ENCODE measurements around the gene HSF5. TPM values are rescaled to one million over a fixed set of nuclear protein-coding genes. Genes with fewer than 3 reads are reported as not detected.

The HSF5 gene
- total RNA-seq, 1 donor from 2014 or later = not detected

DNA sequence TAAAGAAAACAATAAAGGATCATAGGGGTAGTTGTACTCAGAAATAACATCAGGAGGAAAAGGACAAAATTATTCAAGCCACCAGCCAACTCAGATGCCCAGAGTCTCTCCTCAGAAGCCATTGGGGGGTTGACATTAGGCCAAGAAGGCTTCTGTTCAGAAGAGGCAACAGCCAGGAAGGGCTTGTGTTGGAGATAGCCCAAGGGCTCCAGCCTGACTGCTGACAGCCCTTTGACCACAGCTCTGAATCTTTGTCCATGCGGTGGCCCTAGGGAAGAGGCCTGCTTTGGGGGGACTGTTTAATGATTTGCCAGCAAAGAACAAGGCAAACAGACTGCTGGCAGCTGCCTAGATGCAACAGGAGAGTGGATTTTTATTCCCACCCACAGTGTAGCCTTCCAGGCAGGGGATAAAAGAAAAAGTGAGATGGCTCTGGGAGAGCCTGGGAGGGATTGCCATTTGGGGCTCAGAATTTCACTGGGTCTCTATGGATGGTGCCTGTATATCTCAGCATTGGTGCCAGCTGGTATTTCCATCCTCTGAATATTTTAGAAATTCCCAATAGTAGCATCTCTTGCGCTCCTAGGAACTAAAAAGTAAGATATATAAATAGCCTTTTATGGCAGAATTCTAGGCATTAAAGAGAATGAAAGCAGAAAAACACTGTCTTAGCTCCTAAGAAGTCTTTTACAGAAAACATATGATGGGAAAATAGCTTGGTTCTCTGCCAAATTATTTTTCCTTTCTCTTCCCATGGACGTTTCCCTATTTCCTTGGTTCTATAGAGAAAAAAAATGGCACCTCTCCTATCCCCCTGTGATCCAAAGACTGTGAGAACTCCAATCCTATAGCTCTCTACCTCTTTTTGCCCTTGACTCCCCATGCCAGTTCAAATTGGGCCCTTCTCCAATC lies 106.8 kb downstream of the HSF5 start:
- Histone ChIP-seq H3K4me3 (ENCODE audit: low read depth, low read length) (no peak overlapping the region), H3K27me3 (ENCODE audit: control insufficient read depth, insufficient read depth, low read length) (no peaks in the 10 kb centered on the region), H3K36me3 (ENCODE audit: control insufficient read depth, insufficient read depth, low read length) (no peaks in the 10 kb centered on the region)
- FAIRE-seq (no peak), DNase-seq (ENCODE audit: low read depth) (no peak)
- TF ChIP-seq, protein P1, sequence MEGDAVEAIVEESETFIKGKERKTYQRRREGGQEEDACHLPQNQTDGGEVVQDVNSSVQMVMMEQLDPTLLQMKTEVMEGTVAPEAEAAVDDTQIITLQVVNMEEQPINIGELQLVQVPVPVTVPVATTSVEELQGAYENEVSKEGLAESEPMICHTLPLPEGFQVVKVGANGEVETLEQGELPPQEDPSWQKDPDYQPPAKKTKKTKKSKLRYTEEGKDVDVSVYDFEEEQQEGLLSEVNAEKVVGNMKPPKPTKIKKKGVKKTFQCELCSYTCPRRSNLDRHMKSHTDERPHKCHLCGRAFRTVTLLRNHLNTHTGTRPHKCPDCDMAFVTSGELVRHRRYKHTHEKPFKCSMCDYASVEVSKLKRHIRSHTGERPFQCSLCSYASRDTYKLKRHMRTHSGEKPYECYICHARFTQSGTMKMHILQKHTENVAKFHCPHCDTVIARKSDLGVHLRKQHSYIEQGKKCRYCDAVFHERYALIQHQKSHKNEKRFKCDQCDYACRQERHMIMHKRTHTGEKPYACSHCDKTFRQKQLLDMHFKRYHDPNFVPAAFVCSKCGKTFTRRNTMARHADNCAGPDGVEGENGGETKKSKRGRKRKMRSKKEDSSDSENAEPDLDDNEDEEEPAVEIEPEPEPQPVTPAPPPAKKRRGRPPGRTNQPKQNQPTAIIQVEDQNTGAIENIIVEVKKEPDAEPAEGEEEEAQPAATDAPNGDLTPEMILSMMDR (IDR thresholded peaks at IDR 0.05; ENCODE audit: insufficient read depth, low read length, severe bottlenecking) = no peak

DNA sequence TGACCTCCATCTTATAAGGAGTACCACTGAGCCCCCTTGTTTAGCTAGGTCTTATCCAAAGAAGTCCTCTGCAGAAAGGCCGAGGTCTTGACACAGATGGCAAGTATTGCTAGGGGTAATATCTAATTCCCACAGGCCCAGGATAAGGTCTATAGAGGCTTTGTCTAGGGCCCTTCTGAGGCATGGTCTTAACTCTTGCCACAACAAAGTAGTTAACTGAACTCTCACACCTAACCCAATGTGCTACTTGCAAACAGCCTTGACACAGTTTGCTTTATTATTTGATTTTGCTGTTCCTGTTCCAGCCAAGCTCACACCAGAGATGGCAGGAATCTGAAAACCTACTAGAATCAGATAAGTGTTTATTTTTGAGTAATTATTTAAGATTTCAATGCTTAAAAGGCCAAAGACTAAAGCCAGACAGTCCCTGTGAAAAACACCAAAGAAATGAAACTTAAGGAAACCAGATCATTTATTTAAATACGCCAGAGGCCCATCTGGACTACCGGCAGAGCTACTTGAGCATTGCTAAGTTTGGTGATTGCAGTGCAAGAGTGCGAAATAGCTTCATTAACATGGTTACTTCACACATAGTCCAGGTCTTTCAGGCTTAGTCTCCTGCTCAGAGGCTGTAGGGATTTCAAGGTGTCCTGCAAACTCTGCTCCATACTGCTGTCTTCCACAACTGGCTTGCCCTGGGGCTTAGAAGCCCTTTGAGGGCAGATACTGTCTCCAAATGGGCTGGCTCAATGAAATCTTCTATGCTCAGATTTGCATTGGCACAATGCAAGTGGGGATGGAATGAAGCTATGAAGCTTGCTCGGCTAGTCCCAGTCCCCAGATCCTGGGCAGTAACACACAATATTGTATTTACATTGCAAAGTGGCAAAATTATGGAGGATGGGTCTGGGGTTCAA lies 107.7 kb downstream of the HSF5 start:
- no peak overlapping the region for H3K4me3 ChIP-seq (ENCODE audit: low read depth, low read length)
- DNase-seq (ENCODE audit: low read depth) (no peak), FAIRE-seq (no peak)
- H3K36me3 ChIP-seq (ENCODE audit: control insufficient read depth, insufficient read depth, low read length) = no peaks in the 10 kb centered on the region
- H3K27me3 ChIP-seq (ENCODE audit: control insufficient read depth, insufficient read depth, low read length) = no peaks in the 10 kb centered on the region
- TF ChIP-seq, protein P1 (IDR thresholded peaks at IDR 0.05; ENCODE audit: insufficient read depth, low read length, severe bottlenecking) = no peak

DNA sequence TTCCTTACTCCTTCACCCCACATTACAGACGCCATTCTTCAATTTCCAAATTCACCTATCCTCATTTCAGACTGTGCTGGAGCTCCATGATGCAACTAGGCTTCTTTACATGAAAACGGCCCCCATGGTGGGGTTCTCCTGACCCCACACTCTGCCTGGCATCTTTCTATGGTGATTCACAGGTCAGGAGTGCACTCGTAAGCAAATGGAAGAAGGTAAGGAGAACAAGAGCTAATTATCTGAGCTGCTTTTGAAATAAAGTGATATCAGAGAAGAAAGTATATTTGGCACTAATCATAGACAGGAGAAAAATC lies 108.7 kb downstream of the HSF5 start:
- H3K27me3 ChIP-seq (ENCODE audit: control insufficient read depth, insufficient read depth, low read length) = no peaks in the 10 kb centered on the region
- TF ChIP-seq, protein P1 (IDR thresholded peaks at IDR 0.05; ENCODE audit: insufficient read depth, low read length, severe bottlenecking) = no peak
- no peak for DNase-seq (ENCODE audit: low read depth)

DNA sequence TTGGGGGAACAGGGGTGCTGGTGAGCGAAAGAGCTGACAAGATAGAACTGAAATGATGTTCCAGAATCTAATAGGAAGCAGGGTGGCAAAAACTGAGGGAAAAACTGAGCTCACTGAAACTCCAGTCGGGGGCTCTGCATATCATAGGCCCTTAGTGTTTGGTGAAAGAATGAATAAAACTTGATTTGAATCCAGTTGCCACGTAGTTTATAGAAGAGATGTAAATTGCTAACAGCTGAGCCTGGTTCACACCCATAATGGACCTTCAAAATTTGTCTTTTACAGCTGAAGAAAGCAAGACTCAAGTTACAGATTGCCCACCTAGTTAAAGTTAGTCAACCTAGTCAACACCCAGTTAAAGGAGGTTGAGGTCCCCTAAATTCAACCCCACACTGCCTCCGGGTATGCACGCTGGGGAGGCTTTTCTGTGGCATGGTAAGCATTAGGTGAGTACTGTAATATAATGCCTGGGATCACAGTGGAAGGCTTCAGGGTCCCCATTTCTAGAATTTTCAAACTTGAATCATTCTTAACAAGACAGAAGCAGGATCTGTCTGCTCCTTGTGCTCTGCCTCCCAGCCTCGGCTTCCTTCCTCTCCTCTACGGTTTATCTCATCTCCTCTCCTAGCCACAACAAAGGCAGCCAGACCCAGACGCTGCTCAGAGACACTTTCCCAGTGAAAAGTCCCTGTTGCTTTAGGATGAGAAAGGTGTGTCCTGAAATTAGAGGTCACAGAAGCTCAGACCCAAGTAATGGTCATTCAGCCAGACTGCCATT lies 109.3 kb downstream of the HSF5 start:
- Histone ChIP-seq H3K4me3 (ENCODE audit: low read depth, low read length) (no peak overlapping the region), H3K36me3 (ENCODE audit: control insufficient read depth, insufficient read depth, low read length) (no peaks in the 10 kb centered on the region), H3K27me3 (ENCODE audit: control insufficient read depth, insufficient read depth, low read length) (no peaks in the 10 kb centered on the region)
- no peak for FAIRE-seq
- DNase-seq (ENCODE audit: low read depth) = no peak
- TF ChIP-seq, protein P1 (IDR thresholded peaks at IDR 0.05; ENCODE audit: insufficient read depth, low read length, severe bottlenecking) = no peak

More for the DNA sequence above, 108.7 kb downstream of the HSF5 start:
- Histone ChIP-seq H3K4me3 (ENCODE audit: low read depth, low read length) (no peak overlapping the region), H3K36me3 (ENCODE audit: control insufficient read depth, insufficient read depth, low read length) (no peaks in the 10 kb centered on the region)
- no peak for FAIRE-seq

DNA sequence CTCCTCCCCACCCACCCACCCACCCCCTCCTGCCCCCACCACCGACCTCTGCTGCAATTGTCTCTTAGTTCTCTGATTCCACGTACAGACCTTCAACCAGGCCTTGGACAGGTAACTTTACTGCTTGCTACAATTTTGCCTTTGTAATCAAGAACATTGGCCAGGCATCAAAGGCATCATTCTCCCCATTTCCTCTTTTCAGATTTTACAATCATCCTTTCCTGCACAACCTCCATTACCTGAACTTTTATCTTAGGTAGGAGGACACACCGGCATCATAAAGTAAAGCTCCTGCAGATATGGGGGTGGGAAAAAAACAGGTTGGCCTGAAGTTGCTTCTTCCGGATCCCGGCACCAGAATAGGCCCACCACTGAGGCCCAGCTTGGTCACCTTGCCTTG lies 110.5 kb downstream of the HSF5 start:
- H3K27me3 ChIP-seq (ENCODE audit: control insufficient read depth, insufficient read depth, low read length) = no peaks in the 10 kb centered on the region
- no peak overlapping the region for H3K4me3 ChIP-seq (ENCODE audit: low read depth, low read length)
- DNase-seq (ENCODE audit: low read depth) (no peak), FAIRE-seq (no peak)
- TF ChIP-seq, protein P1 (IDR thresholded peaks at IDR 0.05; ENCODE audit: insufficient read depth, low read length, severe bottlenecking) = no peak
- no peaks in the 10 kb centered on the region for H3K36me3 ChIP-seq (ENCODE audit: control insufficient read depth, insufficient read depth, low read length)
